CD4-positive, alpha-beta T cell treated with Interleukin-1 beta for 1 hour (primary cell): ENCODE results near the gene ARHGAP9.

Experiments used
- DNase-seq, 2 donors: peaks; one replicate each; pipeline ENCODE4 v3.0.0-alpha.2; 2020 to 2022

Gene ARHGAP9

DNA sequence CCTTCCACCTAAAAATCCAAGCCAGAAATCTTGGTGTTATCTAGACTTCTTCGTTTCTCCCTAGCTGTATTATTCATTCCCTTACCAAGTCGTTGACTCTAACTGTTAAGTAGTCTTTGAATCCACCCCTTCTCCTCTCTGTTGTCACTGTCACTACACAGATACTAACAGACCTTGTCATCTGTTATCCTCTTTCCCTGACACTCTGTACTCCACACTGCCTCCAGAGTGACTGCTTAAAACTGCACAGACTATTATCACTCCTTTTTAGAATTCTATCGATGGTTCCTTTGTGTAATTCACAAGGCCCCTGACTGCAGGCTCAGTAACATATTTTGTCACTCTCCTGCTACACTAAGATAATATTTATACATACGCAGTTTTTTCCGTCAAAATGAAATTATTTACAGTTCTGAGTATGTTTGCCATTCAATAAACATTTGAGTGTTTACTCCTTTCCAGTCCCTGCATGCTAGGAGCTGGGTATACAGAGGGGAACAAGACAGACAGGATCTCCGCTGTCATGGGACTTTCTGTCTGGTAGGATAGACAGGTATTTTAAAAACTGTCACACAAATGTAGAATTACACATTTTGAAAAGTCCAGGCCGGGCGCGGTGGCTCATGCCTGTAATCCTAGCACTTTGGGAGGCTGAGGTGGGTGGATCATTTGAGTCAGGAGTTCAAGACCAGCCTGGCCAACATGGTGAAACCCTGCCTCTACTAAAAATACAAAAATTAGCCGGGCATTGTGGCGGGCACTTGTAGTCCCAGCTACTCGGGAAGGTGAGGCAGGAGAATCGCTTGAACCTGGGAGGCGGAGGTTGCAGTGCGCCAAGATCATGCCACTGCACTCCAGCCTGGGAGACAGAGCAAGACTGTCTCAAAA is 12.0 kb upstream of the ARHGAP9 start:
- DNase-seq = no peak

DNA sequence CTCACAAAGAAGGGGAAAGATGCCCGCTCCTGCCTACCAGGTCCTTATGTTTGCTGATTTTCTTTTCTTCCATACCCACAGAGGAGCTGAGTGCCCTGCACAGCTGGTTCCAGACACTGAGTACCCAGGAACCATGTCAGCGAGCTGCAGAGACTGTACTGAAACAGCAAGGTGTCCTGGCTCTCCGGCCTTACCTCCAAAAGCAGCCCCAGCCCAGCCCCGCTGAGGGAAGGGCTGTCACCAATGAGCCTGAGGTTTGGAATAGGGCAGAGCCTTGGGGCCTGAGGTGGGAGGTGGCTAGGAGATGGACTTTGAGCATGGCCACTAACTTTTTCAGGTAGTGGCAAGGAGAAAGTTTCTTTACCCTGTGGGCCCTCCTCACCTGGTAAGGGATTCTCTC is 10.5 kb upstream of the ARHGAP9 start:
- DNase-seq = no peak

DNA sequence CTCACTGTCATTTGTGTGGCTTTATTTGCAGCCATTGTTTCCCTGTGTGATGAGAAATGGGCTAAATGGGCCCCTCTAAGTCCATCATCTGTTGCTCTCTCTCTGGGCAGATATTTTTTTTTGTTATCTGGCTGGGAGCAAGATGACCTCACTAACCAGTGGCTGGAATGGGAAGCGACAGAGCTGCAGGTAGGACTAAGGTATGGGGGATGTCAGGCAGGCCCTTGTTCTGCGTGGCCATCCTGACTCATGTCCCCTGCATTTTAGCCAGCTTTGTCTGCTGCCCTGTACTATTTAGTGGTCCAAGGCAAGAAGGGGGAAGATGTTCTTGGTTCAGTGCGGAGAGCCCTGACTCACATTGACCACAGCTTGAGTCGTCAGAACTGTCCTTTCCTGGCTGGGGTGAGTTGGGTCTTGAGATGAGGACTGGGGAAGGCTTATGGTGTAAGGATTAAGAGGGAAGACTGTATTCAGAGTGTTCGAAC is 9.5 kb upstream of the ARHGAP9 start:
- DNase-seq = no peak

DNA sequence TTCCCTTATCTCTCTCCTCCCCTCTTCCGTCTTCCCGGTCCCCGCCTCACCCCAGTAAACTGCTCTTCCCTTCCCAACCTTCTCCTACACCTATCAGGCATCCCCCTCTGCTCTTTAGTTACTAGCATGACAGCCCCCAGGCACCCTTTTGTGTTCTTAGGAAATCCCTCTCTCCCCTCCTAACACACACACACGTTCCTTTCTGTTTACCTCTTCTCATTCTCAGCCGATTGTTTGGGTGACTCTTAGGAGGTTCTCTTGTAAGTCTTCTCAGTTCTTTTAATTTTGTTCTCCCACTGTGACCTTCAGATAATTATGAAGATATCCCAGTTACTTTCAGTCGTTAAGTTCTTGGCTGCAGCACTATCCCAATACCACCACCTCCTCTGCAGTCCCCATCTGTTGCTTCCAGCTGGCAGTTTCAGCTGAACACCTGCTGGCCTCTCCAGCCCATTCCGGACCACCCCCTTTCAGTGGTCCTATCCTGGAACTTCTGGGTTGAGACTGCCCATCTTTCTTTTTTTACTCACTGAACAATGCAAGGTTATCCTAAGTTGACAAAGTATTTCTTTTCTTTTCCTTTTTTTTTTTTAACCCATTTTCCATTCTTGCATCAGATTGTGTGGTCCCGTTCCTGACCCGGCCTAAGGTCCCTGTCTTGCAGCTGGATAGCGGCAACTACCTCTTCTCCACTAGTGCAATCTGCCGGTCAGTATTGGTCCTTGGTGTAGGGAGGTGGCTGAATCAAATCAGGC is 8.9 kb upstream of the ARHGAP9 start:
- no peak for DNase-seq

- DNase-seq = peak; percentile 94 to 95
Measured at GRCh38 chr12:57487597-57488401, 8.1 kb upstream of the ARHGAP9 start, which contains the start of gene MARS1. Gene MARS1, plus strand, starts transcription at chr12:57488068. Its CDS starts 23 bp downstream, at chr12:57488091.

- no peak for DNase-seq
Measured at GRCh38 chr12:57487055-57487596, 7.5 kb upstream of the ARHGAP9 start.

GRCh38 chr12:57485695-57486094 is 6.0 kb upstream of the ARHGAP9 start:
- DNase-seq = no peak

DNA sequence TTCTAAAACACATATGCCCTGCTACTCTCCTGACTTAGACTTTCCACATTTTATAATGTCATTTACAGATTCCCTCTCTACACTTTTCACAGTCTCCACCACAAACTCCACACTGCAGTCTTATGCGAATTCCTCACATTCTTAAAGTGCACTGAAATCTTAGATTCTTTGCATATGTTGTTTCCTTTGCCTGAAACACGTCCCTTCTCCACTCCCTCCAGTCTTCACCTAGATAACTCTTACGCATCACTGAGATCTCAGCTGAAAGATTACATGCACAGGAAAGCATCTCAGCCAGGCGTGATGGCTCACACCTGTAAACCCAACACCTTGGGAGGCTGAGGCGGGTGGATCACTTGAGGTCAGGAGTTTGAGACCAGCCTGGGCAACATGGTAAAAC is 3.8 kb upstream of the ARHGAP9 start:
- DNase-seq = no peak

- no peak for DNase-seq
Measured at GRCh38 chr12:57481671-57482070, 2.0 kb upstream of the ARHGAP9 start.

DNA sequence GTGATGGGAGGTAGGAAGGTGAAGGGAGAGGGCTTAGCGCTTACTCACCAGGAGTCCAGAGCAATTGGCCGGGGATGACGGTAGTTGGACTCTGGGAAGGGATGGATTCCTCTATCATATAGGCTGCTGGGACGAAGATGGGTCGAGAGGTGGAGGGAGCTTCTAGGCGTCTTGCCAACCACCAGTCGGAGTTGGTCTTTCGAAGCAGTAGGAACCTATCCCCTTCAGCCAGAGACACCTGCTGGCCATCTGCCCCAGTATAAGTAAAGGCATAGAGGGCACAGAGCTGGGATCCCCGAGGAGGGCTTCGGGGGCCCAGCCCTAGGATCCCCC is 657 bp downstream of the ARHGAP9 start:
- DNase-seq = no peak

GRCh38 chr12:57477710-57478681 is 1.7 kb downstream of the ARHGAP9 start:
- peak; percentile 68 to 74 for DNase-seq

GRCh38 chr12:57476993-57477709 is 2.5 kb downstream of the ARHGAP9 start:
- DNase-seq = no peak

DNA sequence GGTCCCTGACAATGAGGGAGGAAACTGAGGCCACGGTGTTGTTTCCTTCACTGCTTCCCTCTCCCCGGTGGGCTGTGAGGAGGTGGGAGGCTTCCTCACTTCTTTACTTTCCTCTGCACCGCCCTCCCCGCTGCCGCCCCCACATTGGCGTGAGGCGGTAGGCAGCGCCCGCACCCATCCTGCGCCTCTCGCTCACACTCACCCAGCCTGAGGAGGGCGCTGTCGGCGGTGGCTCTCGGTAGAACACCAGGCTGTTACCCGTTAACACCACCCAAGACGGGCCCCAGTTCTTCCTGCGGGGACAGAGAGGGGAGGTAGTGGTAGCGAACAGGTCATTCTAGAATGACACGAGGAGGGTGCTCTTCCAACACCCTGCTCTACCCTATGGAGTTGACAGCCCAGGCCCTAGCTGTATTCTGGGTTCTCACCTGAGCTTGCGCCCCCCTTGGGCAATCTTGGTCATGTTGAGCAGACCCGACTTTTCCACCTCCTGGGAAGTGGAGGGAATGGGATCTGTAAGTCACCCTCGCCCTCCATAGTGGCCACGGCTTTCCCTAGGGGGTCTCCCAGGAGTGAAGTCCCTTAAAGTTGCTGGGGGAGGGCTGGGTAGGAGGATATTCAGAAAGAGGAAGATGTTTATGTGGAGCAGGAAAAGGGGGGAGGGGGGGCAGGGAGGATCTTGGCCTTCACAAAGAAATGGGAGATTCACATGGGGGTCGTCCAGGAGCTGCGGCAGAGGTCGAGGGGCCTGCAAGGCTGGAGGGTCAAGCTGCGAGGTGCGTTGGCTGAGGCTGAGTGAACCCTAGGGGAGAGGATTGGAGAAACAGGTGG is 3.3 kb downstream of the ARHGAP9 start:
- peak; percentile 75 to 82 for DNase-seq

DNA sequence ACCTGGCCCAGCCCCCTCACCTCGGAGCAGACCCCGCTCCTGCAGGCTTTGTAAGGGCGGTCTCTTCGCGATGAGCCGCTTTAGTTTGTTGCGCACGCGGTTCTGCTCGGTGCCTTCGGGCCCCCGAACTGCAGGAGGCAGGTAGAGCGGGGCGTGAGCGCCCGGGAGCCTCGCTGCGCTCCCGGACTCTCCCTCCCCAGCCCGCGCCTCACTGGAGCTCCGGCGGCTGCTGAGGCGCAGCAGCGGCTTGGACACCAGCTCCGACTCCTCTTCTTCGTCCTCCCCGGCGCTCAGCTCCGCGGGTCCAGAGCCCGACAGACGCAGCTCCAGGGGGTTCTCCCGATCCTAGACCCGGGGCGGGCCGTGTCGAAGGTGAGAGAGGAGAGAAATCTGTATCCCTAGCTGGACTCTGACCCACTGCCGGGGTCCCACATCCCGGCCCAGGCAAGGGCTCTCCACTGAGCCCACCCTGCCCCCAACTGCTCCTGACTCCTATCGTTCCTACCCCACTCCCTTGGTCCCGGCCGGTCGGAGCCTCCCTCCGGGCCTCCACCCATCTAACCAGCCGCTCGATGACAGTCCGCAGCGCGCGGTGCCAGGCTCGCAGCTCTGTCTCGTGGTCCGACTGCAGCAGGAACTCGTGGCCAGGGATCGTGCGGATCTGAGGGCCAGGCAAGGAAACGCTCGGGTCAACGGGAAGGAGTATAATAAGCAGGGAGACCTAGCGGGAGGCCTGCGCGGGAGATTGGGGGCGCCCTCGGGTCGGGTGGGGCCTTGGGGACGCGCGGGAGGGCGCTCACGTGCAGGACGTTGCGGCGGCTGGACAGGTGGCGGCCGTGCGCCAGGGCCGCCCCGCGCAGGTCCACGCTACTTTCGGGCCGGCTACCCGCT is 4.2 kb downstream of the ARHGAP9 start:
- DNase-seq = no peak

DNA sequence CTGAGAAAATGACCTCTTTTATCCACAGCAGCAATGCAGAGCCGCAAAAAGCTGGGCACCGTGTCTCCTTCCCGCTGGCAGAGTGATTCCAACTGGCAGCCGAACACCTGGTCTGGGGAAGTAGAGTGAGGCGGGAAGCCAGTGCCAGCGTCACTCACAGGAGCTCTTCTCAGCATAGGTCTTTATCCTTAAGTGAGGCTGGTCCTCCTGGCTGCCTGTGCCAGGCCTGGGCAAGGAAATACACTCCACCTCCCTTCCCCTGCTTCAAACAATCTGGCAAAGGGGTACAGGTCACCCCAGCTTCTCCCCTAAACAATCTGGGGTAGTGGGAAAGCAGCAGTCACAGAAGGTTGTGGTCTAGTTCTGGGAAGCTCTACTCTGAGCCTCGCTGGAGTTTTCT is 4.8 kb downstream of the ARHGAP9 start:
- DNase-seq = no peak

GRCh38 chr12:57474430-57474829 is 5.2 kb downstream of the ARHGAP9 start:
- DNase-seq = no peak

DNA sequence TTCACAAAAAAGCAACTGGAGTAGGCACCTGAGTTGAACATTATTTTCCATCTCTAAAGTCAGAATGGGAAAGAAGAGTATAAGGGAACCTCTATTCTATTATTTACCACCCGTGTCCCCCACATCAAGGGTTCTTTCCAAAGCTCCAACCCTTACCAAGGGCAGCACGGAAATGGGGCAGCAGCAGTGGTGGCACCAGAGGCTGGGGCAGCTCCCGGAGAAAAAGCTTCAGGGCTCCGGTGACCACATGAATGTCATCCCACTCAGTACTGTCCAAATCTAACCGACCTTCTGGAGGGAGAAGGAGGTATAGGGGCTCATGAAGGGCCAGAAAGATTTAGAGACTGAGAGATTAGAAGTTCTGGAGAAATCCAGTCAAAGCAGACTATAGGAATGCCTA is 5.8 kb downstream of the ARHGAP9 start:
- DNase-seq = no peak

DNA sequence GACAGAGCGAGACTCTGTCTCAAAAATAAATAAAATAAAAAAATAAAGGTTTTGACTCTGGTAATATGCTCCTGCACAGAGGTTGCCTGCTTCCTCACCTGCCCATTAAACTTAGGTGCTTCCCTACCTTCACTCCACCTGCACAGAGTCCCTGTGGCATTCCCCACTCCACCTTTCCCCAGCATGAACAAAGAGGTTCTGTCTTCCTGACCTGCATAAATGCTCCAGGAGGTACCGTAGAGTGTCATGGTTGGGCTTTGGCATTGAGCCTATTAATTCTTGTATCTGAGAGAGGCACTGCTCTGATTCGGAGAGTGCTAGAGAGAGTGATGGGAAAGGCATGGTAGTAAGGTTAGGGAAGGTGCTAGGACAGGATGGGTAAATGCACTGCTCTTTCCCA is 6.3 kb downstream of the ARHGAP9 start:
- no peak for DNase-seq

- DNase-seq = no peak
Measured at GRCh38 chr12:57472391-57472790, 7.3 kb downstream of the ARHGAP9 start.
